GM19463 (cell line): ENCODE measurements around the gene PLAC9.
"Not testable (repeated sequence)": the region's sequence is repeated elsewhere in the genome, so short reads cannot be mapped to it uniquely, and the experiment has no call there.

Experiments used
- ATAC-seq: cut with Tn5 transposase; IDR thresholded peaks from one replicate; pipeline ENCODE4 v1.9.1; 2021; ENCODE audit warnings: mild to moderate bottlenecking, moderate library complexity; ENCODE audit not compliant: unreplicated experiment

Gene PLAC9

GRCh38 chr10:80137920-80138319 lies 5.4 kb downstream of the PLAC9 start:
- no peak for ATAC-seq

DNA sequence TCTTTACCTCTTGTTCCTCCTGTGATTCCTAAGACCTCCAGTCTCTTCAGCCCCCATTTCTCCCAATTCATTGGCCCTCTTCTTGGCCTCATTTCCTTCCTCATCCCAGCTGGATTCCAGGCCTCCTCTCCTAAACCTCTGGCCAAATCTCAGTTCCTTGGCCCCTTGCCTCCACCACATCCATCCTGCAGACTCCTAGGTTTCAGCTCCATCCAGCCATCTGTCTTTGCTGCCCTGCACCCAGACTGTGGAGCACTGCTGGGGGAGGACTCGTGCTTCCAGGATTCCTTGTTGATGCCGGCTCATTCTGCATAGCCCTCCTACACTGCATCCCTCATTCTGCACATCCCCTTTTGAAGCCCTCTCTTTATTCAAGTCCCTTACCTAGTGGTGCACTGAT lies 6.7 kb downstream of the PLAC9 start:
- ATAC-seq, result no peak

DNA sequence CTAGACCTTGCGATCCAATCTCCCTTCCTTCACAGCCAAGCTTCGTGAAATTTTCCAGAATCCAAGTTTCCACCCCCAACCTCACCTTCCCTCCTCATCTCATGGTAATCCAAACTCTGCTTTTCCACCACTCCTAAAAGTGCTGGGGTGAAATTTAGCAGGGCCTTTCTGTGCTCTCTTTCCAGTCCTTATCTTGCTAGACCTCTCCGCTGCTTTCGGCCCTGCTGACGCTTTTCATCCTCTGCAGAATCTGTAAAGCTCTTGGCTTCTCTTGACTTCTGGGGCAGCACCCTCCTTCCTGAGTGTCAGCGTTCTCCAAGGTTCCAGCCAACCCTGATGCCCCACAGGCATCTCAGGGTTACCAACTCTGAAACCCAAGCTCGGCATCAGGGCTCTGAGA lies 7.7 kb downstream of the PLAC9 start:
- ATAC-seq, result no peak

DNA sequence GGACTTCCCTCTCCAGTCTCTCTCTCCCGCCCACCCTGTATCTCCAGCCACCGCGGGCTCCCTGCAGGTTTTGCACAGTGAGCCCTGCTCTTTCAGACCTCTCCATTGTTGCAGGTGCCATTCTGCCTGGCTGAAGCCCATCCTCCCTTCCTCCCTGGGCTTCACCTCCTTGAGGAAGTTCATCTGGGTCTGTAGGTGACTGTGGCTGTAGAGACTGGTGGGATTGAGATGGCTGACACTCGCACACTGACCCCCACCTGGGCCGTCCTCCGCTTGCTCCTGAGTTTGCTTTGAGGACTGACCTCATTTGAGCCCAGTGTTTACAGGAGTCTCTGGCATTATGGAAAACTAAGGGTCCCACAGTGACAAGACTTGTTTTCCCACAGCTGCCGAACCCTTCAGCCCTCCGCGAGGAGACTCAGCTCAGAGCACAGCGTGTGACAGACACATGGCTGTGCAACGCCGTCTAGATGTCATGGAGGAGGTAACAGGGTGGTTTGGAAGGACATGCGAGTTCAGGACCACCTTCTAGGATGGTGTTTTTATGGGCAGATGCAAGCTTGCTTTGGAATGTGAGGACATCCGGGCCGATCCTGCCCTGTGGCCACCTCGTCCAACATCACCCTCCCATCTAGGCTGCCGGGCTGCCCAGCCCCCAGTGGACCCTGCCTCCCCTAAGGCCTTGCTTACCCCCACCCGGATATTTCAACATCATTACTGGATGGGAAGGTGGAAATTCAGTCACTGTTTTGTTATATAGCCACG lies 9.3 kb downstream of the PLAC9 start:
- ATAC-seq, result no peak

DNA sequence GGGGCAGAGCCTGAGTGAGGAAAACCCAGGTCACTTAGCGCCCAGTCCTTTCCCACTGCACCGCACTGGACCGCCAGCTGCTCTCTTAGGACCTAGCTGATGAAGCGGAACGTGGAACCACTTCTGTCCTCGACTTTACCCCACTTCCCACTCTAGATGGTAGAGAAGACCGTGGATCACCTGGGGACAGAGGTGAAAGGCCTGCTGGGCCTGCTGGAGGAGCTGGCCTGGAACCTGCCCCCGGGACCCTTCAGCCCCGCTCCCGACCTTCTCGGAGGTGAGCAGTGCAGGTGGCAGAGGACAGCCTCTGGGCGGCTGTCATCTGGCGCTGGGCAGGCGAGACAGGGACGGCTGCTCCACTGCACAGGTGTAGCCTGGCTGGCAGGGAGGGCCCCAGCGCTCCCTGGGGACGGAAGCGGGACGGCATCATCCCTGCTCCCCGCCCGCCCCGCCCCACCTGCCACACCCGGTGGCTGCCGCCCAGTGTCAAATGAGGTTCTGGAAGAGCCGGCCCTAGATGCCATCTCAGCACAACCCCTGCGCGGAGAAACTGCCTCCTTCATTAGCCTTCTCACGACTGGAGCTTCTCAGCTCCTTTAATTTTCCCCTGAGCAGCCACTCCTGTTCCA lies 11.7 kb downstream of the PLAC9 start:
- peak; percentile 82 for ATAC-seq

DNA sequence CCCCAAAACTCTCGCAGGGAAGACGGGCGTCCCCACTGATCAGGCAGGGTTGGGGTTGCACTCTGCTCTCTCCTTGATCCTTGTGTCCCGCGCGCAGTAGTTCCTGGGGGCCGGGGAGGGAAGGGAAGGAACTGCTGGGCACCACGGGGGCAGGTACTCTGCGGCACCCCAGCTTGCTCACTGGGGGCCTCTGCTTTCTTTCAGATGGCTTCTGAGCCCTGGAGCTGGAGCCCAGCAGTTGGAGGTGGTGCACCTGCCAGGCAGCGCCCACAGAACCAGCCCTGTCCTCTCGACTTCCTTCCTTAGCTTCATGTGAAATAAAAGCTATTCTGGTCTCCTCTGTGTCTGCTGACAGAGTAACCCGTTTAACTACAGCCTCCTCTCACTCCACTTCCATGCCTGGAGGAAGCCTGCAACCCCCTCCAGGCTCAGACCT lies 12.2 kb downstream of the PLAC9 start:
- peak; percentile 35 for ATAC-seq

GRCh38 chr10:80145406-80146308 lies 13.1 kb downstream of the PLAC9 start:
- ATAC-seq, result not testable (repeated sequence)

GRCh38 chr10:80146918-80147317 lies 14.4 kb downstream of the PLAC9 start:
- ATAC-seq, result no peak

DNA sequence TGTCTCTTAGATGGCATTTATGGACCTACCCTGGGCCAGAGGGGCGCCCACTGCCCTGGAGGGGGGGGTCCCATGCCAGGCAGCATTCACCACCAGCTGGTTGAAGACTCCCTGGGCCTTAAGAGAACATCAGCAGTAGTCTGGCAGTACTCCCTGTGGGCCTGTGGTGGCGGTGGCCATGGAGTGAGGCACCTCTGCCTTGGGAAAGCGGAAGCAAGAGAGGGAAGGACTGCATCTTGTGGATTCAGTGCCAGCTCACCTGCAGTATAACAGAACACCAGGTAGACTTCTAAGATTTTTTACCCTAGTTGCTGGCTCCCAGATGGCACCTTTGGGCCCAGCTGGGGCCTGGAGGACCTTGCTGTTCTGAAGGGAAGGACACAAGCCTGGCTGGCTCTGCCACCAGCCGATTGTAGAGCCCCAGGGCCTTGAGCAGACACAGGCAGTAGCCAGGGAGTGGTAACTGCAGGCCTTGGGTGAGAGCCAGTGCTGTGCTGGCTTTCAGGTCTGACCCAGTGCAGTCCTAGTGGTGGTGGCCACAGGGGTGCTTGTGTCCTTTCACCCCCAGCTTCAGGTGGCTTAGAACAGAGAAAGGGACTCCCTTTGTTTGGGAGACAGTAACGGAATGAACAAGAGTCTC lies 15.8 kb downstream of the PLAC9 start:
- no peak for ATAC-seq

DNA sequence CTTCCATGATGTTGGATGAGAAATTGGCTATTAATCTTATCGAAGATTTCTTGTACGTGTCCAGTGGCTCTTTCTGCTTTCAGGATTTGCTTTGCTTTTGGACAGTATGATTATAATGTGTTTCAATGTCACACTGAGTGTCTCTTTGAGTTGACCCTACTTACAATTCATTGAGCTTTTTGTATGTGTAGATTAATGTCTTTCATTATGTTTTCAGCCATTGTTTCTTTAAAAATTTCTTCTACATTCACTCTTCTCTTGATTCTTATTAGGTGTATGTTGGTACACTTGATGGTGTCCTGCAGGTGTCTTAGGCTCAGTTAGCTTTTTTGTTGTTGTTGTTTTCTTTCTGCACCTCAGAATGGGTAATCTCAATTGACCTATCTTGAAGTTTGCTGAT lies 16.6 kb downstream of the PLAC9 start:
- ATAC-seq, result no peak

- ATAC-seq, result no peak
Measured at GRCh38 chr10:80150172-80150571, 17.6 kb downstream of the PLAC9 start.

- no peak for ATAC-seq
Measured at GRCh38 chr10:80152820-80153219, 20.3 kb downstream of the PLAC9 start.

GRCh38 chr10:80153460-80153859 lies 20.9 kb downstream of the PLAC9 start:
- no peak for ATAC-seq

GRCh38 chr10:80154626-80154977 lies 22.1 kb downstream of the PLAC9 start:
- ATAC-seq, result no peak

- ATAC-seq, result no peak
Measured at GRCh38 chr10:80154978-80155695, 22.6 kb downstream of the PLAC9 start.

GRCh38 chr10:80155696-80156215 lies 23.2 kb downstream of the PLAC9 start:
- no peak for ATAC-seq

DNA sequence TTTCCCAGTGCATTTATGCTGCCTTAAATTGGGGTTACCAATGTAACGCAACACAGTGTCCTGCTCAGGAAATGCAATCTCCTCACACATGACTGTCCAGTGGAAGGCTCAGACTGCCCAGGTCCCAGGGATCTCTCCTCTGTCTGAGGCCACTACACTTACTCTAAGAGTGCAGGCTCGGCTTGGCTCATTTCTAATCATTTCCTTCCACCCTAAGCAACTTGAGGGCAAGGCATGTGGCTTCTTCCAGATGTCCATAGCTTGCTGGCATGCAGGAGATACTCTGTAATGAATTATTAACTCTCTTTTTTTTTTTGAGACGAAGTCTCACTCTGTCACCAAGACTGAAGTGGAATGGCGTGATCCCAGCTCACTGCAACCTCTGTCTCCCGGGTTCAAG lies 23.7 kb downstream of the PLAC9 start:
- ATAC-seq, result no peak

GRCh38 chr10:80157561-80157960 lies 25.0 kb downstream of the PLAC9 start:
- ATAC-seq, result no peak

- ATAC-seq, result no peak
Measured at GRCh38 chr10:80158126-80158525, 25.6 kb downstream of the PLAC9 start.

DNA sequence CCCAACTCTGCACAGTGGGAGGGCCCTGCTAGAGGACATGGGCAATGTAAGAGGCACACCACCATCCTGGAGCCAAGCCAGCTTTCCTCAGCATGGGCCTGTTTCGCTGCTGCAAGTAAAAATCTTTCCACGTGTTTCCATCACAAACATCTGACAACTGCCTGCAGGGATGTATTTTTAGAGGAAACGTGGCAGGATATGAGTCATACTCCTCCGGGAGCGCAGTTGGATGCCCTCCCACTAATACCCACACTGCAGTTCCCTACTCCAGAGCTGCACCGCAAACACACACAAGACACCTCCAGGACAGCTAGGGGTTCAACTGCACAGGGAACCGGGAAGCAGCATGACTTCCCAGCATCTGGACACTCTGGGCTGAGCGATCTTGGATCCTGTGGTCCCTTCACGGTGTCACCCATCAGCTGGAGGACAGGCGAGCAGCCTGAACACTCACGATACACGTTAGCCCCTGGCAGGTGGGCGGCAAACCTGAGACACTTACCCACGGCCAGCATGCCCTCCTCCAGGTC lies 26.1 kb downstream of the PLAC9 start:
- ATAC-seq, result no peak
